Peyer's patch (tissue), 4 donors: ENCODE data around the gene UBR2.

ENCODE experiments used
- POLR2A ChIP-seq, 2 donors: fragments of 450-650 bp; IDR thresholded peaks; one replicate each; pipeline ENCODE4 v1.5.1; 2017; ENCODE audit warnings: antibody characterized with exemption in 2 of 2, mild to moderate bottlenecking in 2 of 2, moderate library complexity in 2 of 2
- TF ChIP-seq, protein P1 (sequence below), 6 experiments: fragments of 450-650 bp in 4 of 6; fragments of 200-600 bp in 2 of 6; sonication (generic) in 1 of 6; IDR thresholded peaks; one replicate each; pipeline ENCODE4 v1.5.1; 2017 to 2019; ENCODE audit warnings: antibody characterized with exemption in 6 of 6, mild to moderate bottlenecking in 3 of 6, moderate library complexity in 1 of 6

DNA sequence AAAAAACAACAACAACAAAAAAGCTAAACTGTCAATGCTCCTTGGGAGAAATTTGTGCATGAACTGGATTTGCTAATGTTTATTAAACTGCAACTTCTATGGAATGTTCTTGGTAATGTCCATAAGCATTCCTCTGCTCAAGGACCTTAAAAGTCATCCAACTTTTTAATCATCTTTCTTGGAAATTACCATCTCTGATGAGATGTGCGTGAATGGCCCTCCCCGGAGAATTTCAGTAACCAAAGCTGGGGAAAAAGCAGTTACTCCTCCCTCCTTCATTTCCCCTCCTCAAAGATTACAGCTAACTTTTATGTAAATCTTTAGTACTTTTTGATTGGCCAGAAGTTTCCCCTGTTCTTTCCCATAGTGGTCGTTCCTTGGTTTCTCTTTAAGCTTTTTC lies 176.9 kb downstream of the UBR2 start:
- TF ChIP-seq, protein P1, sequence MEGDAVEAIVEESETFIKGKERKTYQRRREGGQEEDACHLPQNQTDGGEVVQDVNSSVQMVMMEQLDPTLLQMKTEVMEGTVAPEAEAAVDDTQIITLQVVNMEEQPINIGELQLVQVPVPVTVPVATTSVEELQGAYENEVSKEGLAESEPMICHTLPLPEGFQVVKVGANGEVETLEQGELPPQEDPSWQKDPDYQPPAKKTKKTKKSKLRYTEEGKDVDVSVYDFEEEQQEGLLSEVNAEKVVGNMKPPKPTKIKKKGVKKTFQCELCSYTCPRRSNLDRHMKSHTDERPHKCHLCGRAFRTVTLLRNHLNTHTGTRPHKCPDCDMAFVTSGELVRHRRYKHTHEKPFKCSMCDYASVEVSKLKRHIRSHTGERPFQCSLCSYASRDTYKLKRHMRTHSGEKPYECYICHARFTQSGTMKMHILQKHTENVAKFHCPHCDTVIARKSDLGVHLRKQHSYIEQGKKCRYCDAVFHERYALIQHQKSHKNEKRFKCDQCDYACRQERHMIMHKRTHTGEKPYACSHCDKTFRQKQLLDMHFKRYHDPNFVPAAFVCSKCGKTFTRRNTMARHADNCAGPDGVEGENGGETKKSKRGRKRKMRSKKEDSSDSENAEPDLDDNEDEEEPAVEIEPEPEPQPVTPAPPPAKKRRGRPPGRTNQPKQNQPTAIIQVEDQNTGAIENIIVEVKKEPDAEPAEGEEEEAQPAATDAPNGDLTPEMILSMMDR (IDR thresholded peaks at IDR 0.05) = no peak
- TF ChIP-seq POLR2A (IDR thresholded peaks at IDR 0.05) = no peak
